GM18907 (cell line): ENCODE measurements around the gene ASRGL1.
"Not testable (repeated sequence)": the region's sequence is repeated elsewhere in the genome, so short reads cannot be mapped to it uniquely, and the experiment has no call there.

Experiments used
- ATAC-seq: cut with Tn5 transposase; IDR thresholded peaks from one replicate; pipeline ENCODE4 v1.9.1; 2021; ENCODE audit warnings: mild to moderate bottlenecking, moderate library complexity; ENCODE audit not compliant: unreplicated experiment

The ASRGL1 gene

GRCh38 chr11:62352355-62353336 lies 15.4 kb downstream of the ASRGL1 start:
- no peak for ATAC-seq

- ATAC-seq, result no peak
These were observed 16.6 kb downstream of the ASRGL1 start for GRCh38 chr11:62353841-62354240.

GRCh38 chr11:62358273-62358672 lies 21.0 kb downstream of the ASRGL1 start:
- ATAC-seq, result no peak

GRCh38 chr11:62359475-62359874 lies 22.2 kb downstream of the ASRGL1 start:
- ATAC-seq, result no peak

GRCh38 chr11:62360685-62361084 lies 23.4 kb downstream of the ASRGL1 start:
- no peak for ATAC-seq

GRCh38 chr11:62368861-62369477 lies 31.7 kb downstream of the ASRGL1 start:
- ATAC-seq, result not testable (repeated sequence)

GRCh38 chr11:62370743-62371440 lies 33.6 kb downstream of the ASRGL1 start:
- no peak for ATAC-seq

GRCh38 chr11:62372871-62373270 lies 35.6 kb downstream of the ASRGL1 start:
- ATAC-seq, result no peak

GRCh38 chr11:62373464-62374119 lies 36.3 kb downstream of the ASRGL1 start:
- ATAC-seq, result no peak

- ATAC-seq, result no peak
These were observed 37.6 kb downstream of the ASRGL1 start for GRCh38 chr11:62374801-62375200.

- not testable (repeated sequence) for ATAC-seq
These were observed 41.3 kb downstream of the ASRGL1 start for GRCh38 chr11:62378459-62379063.

- ATAC-seq, result not testable (repeated sequence)
These were observed 42.3 kb downstream of the ASRGL1 start for GRCh38 chr11:62379586-62379985.

- not testable (repeated sequence) for ATAC-seq
These were observed 43.6 kb downstream of the ASRGL1 start for GRCh38 chr11:62380821-62381245.

- ATAC-seq, result no peak
These were observed 46.6 kb downstream of the ASRGL1 start for GRCh38 chr11:62383822-62384221.

GRCh38 chr11:62386083-62386482 lies 48.8 kb downstream of the ASRGL1 start:
- ATAC-seq, result not testable (repeated sequence)

- no peak for ATAC-seq
These were observed 50.1 kb downstream of the ASRGL1 start for GRCh38 chr11:62387381-62387780.

- ATAC-seq, result no peak
These were observed 51.8 kb downstream of the ASRGL1 start for GRCh38 chr11:62388999-62389398.

- no peak for ATAC-seq
These were observed 53.0 kb downstream of the ASRGL1 start for GRCh38 chr11:62390237-62390636.

- no peak for ATAC-seq
These were observed 53.5 kb downstream of the ASRGL1 start for GRCh38 chr11:62390722-62391121.

- no peak for ATAC-seq
These were observed 54.6 kb downstream of the ASRGL1 start for GRCh38 chr11:62391642-62392425.
